GM19238 (cell line): ENCODE data around the gene PDLIM4.

Experiments used
- DNase-seq: peaks from one replicate; pipeline ENCODE4 v3.0.0; 2011; ENCODE audit warnings: low spot score; ENCODE audit not compliant: insufficient read length

The PDLIM4 gene

DNA sequence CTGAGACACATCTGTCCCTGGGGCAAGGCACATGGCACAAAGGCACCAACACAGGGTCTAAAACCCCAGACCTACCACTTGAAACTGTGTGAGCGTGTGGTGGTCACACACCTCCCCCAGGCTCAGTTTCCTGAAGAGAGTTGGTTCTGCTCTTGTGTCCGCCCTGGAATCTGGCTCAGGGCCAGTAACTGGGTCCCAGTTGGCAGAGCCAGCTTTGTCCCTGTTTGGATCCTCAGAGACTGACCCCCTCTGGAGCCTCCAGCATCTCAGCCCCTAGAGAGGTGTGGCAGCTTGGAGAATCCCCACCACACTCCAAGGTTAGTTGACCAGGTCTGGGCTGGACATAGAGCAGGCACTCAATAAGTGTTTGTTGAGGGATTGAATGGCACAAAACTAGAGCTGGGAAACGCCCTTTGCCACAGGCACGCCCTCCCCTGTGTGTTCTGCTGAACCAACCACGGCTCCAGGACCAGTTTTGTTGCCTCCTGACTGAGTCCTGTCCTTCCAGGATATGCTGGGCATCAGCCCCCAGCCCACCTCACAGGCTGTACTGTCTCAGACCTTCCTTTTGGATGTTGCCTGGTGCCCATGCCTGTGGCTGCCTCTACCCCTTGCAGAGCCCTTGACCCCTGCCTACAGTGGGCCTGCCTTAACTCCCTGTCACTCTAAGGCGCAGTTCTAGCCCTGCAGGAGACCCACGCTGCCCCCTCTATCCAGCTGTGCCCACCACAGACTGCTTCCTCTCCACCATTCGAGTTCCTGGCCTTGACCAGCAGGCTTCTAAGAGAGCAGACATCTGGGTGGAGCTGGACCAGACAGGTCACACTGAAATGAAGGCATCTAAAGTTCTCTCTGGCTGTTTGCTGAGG, 3.8 kb upstream of the PDLIM4 start:
- no peak for DNase-seq

DNA sequence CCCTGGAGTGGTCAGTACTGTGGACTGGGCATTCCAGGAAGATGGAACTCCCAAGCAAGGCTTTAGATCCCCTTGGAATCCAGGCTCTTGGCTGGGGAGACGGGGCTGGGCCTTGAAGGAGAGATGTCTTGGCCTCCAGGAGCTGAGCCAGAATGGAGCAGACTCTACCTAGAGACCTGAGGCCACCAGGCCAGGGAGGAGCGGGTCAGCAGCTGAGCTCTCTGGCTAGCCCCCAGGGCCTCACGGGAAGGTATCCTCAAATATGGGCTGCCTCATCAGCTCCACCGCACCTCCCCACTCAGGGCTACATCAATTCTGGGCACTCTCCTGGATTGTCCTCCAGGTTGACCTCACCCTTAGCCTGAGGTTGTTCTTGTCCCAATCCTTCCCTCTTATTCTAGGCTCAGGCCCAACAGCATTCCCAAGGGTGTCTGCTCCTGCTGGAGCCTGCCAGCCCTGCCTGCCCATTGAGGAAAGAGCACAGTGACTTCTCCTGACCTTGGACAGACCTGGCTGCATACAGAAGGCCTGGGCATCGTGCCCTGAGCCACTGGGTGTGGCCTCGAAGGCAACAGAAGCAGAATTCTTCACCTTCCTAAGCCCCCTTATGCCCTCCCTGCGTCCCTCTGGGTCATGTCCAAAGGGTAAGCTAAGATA, 3.0 kb upstream of the PDLIM4 start:
- DNase-seq: no peak

DNA sequence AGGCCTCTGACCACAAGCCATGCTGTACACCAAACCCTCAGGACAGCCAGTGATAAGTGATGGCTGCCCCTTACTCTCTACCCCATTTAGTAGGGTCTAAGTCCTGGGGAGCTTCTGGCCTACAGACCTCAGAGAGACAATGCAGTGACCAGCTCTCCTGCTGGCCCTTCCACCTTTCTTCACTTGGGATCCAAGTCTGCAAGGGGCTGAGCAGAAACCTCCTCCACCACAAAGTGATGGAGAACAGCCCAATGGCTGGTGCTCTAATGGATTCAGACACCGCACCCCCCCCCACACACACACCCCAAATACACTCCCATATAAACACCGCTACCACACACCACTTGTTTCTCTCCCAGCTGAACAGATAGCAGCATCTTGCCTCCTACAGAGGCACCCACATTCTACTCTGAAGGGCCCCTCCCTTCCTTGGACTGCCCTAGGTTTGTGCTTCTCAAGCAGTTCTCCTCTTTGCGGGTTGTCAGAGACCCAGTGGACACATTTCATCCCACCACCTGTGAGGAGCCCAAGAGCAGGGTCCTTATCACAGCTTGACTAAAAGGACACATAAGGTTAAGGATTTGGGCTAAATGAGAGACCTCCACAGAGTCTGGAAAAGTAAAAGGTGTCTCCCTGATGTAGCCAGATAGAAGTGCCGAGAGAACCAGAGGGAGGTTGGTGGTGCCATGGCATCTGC, 1.3 kb upstream of the PDLIM4 start:
- no peak for DNase-seq

DNA sequence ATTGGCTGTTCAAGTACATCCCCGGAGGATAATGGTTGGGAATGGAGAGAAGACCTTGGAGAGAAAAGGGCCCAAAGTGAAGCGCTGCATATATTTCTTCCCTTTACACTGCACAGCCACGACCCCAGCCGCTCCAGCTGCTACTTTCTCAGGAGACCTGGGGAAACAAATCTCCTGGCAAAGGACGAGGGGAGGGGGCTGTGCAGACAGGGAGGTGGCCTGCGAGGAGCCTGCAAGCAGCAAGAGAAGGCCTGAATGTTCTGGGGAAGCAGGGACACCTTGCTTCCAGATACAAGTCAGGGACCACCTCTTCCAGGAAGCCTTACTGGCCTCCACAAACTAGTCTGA, 739 bp upstream of the PDLIM4 start:
- DNase-seq: no peak

DNA sequence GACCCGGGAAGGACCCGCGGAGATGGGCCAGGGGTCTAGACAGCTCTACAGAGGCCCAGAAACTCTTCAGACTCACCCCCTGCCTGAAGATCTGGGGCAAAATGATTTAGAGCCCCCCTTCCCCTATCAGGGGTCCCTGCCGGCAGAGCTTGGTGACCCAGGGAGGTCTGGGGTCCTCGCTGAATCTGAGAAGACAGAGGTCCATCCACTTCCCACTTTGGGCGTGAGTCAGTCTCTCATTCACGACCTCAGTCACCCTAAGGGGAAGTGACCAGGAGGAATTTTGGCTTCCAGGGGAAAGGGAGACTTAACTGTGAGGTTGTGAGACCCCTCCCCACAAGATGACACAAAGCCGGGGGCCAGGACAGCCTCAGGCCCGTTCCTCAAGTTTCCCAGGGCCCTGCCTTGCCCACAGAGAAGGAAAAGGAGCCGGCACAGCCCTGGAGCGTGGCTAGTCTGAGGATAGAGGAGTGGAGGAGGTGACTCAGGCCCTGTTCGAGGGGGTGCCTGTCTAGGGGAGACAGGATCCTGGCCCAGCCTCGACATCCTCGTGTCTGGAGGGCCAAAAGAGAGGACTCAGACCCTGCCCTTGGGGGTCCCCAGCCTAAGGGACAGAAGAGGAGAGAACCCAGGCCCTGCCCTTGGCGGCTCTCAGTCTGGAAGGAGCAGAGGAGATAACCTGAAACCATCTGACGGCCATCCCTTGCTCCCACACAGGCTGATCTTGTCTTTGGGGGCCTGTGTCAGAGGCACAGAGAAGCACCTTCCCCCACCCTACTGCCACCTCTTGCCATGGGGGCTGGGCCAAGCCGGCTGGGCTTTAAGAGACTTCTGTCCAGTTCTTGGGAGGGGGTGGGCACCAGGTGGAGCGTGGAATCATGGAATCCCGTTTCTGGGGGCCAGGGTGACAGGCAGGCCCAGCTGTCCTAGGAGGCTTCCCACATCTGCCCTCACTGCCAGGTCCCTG, 889 bp downstream of the PDLIM4 start:
- DNase-seq: no peak

DNA sequence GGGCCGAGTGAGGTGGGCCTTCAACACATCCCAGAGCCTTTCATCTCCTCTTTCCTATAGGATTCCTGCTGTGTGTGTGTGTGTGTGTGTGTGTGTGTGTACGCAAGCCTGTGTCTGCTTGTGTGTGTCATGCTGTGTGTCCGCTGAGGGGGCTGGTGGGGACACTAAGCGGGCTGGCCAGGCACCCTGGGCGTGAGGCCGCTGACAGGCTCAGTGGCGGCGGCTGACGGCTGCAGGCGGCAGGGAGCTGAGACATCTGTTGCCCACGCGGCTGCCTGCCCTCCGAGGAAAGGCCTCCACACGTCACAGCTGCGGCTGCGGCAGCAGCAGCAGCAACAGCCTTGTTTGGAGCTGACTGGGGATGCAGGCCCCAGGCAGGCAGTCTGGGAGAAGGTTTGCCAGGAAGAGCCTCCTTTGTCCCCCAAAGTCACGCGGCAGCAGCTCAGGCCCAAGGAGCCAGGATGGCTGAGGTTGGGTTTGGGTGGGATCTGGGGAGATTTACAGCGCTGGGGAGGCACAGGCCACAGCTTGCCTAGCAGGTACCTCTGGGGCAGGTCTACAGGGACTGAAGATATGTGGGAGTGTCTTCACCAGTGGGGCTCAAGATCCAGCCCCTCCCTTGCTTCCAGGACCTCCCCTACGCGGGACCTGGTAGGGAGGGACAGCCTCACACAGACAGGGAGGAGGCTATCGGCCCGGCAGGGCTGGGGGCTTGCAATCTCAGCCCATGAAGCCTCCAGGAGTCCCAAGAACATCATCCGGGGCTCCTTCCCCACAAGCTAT, 1.8 kb downstream of the PDLIM4 start:
- DNase-seq: no peak

DNA sequence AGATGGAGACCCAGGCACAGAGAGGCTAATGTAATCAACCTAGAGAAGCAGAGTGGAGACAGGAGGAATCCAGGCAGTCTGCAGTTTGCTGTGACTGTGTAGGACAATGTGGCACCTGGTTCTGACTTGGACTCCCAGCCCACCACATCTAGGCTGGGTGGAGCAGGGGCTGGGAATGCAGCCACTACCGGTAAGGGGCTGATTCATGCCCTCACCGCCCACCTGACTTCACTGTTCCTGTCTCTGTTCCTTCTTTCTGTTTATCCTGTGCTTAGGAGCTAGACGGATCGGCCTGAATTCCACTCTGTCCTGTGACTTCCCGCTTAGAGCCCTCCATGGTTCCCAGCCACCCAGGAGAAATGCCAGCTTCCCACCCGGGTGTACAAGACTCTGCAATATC, 2.6 kb downstream of the PDLIM4 start:
- DNase-seq: no peak

DNA sequence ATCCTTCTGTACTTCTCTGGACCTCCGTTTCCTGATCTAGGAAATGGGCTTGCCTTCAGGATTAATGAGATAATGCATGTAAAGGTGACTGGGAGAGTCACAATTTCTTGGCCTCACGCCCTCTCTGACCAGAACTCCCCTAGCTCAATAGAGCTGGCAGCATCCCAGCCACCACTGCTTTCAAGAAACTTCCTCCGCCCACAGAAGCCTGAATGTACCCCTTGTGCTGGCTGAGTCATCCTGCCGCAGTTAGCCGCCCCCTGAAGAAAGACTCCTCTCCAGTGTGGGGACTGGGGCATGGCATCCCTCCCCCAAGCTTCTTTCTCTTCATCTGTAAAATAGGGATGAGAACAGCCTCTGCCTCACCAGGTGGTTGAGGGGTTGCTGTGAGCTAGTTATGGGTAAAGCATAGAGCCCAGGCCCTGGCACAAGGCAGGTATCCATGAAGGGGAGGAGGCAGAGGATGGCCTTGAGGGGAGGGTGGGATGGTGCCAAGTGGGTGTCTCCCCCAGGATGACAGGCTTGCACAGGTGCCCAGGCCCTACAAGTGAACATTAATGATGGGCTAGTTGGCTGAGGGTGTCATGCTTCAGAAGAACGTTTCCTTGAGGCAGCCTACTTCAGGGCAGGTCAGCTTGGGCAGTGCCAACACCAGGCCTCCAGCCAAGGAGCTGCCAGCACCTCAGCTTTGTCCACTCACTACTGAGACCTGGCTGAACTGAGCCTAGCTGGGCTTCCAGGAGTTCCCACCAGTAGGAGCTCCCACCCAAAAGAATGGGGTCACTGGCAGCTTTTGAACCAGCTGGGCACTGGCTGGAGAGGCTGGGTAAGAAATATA, 3.4 kb downstream of the PDLIM4 start:
- DNase-seq: no peak

DNA sequence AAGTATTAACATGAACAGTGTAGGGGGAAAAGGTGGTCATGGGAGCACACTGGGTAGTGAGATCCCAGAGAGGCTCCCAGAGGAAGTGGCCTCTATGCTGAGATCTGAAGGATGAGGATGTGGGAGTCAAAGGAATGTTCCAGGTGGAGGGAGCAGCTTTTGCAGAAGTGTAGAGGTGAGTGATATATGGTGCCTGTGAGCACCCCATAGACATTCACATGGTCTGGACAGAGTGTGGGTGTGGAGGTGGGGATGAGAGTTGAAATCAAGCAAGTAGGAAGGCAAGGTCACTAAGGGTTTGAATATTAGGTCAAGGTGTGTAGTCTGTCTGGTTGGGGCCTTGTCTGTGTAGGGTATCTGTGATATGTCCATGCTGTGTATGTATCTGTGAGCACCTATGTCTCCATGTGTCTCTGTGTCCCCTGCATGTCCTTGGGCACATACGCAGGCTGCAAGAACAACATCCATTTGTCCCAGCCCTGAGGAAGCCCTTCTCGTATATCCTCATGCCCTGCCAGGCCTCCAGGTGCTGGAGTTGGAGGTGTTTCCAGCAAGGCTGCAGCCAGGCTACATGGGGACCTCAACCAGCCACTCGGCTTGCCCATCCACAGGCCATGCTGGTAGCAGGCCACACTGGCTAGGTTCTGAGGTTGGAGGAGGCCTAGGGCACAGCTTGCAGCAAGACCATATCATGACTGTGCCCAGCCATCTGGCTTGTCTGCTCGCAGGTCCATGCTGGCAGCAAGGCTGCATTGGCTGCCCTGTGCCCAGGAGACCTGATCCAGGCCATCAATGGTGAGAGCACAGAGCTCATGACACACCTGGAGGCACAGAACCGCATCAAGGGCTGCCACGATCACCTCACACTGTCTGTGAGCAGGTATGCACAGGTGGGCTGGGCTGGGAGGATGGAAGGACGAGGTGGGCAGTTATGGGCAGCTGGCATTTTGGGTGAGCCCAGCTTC, 4.7 kb downstream of the PDLIM4 start:
- DNase-seq: no peak

DNA sequence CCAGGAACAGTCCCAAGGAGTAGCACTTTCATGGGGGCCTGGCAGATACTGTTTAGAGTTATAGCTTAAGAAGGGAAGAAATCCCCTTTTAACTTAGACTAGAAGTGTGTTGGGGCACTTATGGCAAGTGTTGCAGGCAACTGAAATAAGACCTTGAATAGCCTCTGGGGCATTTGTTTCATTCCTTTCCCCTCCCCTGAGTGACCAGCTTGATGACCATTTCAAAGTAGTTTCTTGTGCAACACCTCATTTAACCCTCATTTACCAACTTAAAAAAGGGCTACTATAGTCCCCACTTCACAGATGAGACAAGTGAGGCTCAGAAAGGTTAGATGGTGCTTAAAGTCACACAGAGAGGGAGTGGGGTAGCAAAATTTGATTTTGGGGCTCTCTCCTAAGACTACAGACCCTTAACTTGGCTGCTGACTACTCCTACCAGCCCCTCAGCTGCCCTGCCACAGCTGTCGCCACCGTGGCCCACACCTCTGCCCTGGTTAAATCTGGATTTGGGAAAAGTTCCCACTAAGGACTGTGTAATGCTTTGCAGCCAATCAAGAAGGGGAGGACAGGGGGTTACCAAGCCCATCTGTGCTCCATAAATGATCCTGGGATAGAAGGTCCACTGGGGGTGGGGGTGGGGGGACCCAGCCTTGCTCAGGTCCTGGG, 5.5 kb downstream of the PDLIM4 start:
- no peak for DNase-seq

DNA sequence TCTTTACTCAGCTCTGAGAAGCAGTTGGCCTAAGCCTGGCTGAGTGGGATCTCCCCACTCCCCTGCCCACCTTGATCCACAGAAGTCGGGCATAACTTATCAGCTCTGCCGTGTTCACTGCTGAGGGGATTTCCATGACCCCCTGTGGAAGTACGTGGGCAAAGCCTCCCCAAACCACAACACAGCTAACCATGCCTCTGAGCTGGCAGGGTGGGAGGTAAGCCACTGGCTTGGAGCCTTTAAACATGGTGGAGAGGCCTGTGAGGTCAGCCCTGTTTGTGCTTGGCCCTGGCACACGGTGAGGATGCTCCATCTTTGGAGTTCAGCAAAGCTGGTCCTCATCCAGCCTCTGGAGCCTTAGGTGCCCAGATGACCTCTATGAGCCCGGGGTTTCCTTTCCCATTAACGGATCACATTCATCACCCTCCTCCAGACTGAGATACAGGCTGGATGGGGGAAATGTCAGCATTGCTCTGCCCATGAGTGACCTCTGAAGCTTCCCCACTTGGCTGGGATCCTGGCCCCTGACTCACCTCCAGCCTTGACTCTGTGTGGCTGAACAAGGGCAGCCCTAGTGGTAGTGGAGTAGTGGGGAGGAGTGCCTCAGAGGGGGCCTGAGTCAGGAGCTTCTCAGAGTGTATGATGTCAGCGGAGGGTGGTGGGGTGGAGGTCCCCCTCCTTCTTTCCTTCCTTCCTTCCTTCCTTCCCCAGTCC, 6.2 kb downstream of the PDLIM4 start:
- DNase-seq: no peak

DNA sequence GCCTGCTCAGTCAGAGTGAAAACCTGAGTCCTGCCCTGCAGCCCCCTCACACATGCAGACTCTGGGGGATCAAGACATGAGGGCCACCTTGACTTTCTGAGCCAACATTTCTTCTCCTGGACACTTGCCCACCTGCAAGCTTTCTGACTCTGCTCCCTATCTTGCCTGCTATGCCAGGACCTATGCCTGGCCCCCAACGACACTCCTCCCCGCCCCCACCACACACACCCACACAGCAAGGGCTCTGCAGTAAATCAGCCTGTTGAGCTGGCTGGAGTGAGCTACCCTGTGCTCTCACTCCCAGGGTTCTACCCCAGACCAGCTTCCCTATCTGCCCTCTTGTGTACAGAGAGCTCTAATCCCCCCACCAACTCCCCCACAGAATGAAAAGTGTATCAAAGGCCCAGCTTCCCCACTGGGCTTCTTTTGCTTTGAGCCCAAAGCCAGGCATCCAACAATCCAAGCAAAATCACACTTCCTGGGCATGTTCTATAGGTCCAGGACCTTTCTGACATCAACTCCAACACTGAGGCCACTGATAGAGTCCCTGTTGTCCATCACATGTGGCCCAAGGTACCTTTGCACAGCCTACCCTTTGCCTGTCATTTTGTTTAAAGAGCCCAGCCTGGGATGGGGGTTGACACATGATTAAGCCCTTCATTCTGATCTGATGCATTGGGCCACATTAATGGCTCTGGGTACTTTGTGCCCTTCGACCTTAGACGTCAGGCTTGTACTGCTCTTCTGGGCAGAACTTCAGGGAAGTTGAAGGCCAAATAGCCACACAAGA, 7.2 kb downstream of the PDLIM4 start:
- no peak for DNase-seq

DNA sequence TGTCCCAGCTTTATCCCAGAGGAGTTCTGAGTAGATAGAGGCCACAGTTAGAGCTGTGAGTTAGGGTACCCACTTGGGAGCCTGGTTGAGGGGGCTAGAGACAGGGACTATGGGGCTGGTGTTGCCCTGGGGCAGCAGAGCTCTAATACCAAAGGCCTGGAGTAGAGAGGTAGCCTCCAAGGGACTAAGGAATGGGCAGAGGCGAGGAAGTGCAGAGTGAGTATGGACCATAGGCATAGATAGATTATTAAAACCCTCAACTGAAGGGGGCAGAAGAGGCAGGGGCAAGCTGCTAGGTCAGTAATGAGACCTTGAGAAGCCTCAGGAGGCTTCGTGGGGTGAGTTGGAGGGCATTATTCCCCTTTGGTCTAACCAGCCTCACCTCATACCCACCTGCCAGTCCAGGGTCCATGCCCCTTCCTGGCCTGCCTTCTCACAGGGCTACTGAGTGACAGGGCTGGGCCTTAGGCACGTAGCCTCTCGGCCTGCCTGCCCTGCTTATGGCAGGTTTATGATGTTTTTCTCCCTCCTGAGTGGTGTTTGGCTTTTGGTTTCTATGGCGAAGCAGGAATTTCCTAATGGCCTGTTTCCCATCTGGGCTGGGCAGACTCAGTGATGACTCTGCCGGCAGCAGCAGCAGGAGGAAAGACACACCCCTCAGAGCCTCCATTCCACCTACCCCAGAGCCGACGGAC, 8.0 kb downstream of the PDLIM4 start:
- DNase-seq: no peak

DNA sequence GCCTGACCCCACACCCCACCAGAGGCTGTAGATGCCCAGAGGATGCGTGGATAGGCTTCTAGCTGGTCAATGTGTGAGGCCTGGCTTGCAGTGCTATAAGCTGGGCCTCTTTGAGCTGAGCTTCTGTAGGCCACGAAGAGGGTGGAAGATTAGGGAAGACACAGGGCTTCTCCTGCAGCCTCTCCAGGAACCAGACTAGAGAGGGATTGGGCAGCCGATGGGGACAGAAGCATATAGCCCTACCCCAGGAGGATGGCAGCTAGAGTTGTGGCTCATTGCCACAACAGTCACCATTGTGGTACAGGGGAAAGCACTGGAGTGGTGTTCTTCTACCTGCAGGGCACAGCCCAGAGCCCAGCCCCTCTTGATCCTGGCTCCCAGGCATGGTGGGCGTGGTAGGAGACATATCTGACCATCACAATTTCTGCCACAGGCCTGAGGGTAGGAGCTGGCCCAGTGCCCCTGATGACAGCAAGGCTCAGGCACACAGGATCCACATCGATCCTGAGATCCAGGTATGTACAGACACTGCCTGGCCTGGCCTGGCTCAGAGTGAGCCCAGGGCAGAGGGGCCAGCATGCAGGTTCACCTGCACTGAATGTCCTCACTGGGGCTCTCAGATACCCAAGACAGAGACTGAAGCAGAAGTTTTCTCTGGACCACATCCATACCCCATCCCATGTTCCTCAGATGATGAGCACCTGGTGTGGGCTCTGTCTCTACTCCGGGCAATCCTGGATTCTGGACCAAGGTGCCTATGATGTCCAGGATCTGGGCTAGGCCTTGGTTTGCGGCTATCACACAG, 8.7 kb downstream of the PDLIM4 start:
- DNase-seq: no peak

DNA sequence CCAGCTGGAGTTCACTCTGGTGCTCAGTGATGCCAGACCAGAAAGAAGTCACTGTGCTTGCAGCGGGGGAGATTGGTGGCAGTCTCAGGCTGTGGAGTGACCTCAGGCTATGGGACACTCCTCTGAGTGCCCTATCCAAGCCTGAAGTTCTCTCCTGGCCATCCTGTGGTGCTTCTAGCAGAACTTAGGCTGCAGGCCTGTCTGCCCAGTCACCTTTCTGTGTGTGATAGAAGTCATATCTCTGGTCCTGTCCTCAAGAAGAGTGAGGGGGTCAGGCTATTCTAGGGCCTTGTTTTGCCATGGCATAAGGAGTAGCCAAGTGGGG, 9.3 kb downstream of the PDLIM4 start:
- no peak for DNase-seq
